Stomach (tissue), 4 donors: ENCODE data around the gene ZAR1L.

Experiments used
- POLR2A ChIP-seq, 4 donors: fragments of 450-650 bp; IDR thresholded peaks; one replicate each; pipeline ENCODE4 v1.6.1; 2016; ENCODE audit warnings: antibody characterized with exemption in 4 of 4, control low read depth in 2 of 4, mild to moderate bottlenecking in 1 of 4, moderate library complexity in 1 of 4
- TF ChIP-seq, protein P1 (sequence below), 7 experiments: fragments of 450-650 bp in 4 of 7; fragments of 200-600 bp in 3 of 7; sonication (generic) in 3 of 7; IDR thresholded peaks; one replicate each; pipeline ENCODE4 v1.5.1; 2016 to 2019; ENCODE audit warnings: antibody characterized with exemption in 7 of 7, control low read depth in 2 of 7, mild to moderate bottlenecking in 1 of 7

DNA sequence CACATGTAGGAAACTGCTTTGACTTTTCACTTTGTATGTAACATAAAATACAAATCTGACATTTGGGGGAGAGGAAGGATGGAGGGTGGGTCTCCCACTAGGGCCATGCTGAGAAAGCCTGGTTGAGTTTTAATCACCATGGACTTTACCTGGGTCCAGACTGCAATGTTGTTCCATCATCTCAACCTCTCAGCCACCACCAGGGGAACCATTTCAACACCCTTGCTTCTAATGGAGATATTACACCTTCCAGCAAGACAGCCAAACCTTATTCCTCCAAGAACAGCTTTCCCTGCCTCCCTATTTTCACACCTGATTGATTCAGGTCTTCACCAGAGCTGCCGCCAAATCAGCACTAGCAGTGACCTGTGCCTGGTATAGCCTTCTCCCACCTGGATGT is 56.0 kb downstream of the ZAR1L start:
- TF ChIP-seq, protein P1, sequence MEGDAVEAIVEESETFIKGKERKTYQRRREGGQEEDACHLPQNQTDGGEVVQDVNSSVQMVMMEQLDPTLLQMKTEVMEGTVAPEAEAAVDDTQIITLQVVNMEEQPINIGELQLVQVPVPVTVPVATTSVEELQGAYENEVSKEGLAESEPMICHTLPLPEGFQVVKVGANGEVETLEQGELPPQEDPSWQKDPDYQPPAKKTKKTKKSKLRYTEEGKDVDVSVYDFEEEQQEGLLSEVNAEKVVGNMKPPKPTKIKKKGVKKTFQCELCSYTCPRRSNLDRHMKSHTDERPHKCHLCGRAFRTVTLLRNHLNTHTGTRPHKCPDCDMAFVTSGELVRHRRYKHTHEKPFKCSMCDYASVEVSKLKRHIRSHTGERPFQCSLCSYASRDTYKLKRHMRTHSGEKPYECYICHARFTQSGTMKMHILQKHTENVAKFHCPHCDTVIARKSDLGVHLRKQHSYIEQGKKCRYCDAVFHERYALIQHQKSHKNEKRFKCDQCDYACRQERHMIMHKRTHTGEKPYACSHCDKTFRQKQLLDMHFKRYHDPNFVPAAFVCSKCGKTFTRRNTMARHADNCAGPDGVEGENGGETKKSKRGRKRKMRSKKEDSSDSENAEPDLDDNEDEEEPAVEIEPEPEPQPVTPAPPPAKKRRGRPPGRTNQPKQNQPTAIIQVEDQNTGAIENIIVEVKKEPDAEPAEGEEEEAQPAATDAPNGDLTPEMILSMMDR (IDR thresholded peaks at IDR 0.05) = no peak
- no peak for TF ChIP-seq POLR2A (IDR thresholded peaks at IDR 0.05)
